Measurements from ENCODE around the gene POLD3.
"Not testable (repeated sequence)": the region's sequence is repeated elsewhere in the genome, so short reads cannot be mapped to it uniquely, and the experiment has no call there.

Gene POLD3

DNA sequence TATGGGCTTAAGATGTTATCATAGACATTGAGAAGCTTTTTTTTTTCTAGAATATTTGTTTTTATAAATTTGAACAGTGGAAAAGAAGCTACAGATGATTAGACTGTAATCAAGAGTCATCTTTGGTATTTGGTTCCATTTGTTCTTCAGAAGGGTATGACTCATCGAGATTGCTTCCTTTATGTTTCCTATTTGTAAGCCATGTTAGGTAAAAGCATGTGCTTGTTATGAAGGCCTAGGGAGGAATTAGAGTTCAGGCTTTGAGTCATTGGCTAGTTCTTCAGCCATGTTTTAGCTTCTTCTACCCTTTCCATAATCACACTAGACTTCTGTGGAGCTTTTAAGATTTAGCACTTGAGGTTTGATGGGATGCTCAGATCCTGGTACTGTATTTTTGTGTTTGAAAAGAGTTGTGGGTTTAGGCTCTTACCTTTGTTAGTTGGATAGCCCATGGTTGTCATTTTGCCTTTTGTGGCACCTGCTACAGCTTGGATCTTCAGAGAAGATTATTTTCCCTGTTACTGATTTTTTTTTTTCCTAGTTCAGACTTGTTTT, 44.3 kb downstream of the POLD3 start:
- DNase-seq (ENCODE audit: low read depth in 2 of 2): no peak

DNA sequence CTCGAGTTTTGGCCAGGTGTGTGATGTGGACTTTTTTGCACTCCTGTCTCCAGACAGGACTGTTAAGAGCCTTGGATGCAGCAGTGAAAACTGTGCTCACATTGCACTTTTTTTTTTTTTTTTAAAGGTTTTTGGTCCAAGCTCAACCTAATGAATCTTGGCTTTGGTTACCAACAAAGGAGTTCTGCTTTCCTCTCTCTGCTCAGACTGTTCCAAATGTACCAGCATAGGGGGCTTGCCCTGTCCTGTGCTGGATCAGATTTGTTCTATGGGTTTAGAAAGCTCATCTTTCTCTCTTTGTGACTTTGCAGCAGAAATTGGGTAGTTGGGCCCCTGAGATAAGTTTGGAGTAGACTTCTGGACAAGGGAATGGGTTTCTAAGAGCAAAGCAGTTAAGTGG, 45.3 kb downstream of the POLD3 start:
- no peak for DNase-seq (ENCODE audit: low read depth in 2 of 2)

DNA sequence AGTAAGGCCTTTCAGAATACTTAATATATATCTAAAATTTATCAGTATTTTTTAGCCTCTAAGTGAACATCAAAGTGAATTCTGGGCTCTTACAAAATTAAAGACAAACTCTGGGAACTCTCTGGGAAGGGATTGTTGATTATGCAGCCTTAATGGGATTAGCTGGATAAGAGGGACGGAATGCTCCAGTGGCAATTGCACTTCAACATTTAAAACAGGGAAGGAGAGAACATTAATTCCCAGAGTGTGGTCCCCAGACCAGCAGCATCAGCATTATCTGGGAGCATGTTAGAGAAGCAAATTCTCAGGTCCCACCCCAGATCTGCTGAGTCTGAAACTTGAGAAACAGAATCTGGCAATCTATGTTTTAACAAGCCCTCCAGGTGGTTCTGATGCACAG, 46.5 kb downstream of the POLD3 start:
- no peak for DNase-seq (ENCODE audit: low read depth in 2 of 2)

DNA sequence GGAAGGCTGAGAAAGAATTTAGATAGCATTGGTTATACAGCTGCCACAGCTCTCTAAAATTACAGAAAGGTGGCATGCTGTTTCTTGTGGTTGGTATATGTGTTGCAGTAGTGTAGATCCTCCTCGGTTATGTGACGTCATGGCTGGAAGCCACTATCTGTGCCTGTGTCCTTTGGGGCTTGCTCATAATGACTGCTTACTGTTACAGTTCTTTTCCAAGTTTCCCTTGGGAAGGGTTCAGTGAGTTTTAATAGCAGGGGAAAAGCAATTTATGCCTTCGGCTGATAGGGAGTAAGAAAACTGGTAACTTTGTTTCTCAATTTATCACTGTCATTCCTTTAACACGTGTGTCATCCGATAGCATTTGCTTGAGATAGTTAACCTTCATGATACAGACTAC, 47.2 kb downstream of the POLD3 start:
- no peak for DNase-seq (ENCODE audit: low read depth in 2 of 2)

DNA sequence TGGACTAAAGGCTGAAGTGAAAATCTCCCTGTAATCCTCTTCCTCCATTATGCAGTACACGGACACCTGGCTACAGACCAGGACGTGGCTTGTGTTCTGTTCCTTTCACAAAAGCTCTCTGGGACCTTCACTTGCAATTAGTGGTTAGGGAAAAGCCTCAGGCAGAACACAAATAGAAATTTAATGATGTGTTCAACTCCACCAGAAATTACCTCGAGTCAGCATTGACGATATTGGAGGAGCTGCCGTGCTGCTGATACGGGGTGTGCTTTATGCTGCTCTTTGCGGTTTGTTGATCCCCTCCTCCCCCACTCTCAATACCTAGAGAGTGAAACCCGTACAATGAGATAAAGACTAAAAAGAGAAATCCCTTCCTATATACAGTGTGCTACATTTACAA, 48.9 kb downstream of the POLD3 start:
- no peak for DNase-seq (ENCODE audit: low read depth in 2 of 2)

DNA sequence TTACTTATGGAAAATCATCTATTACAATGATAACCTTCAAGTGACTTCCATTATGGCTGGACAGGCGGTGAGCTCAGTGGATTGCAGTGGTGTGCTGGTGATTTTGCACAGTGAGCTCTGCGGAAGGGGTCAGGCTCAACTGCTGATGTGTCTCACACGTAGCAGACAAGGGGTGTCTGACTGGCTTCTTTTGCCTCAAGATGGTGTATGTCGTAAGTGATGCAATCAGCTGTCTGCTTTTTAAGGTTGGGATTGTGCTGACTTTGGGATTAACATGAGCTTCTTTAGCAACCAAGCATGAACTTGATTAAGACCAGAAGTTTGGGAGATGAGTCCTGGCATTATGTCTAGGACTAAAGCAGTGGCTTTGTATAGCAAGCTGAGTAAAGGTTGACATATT, 49.5 kb downstream of the POLD3 start:
- no peak for DNase-seq (ENCODE audit: low read depth in 2 of 2)

DNA sequence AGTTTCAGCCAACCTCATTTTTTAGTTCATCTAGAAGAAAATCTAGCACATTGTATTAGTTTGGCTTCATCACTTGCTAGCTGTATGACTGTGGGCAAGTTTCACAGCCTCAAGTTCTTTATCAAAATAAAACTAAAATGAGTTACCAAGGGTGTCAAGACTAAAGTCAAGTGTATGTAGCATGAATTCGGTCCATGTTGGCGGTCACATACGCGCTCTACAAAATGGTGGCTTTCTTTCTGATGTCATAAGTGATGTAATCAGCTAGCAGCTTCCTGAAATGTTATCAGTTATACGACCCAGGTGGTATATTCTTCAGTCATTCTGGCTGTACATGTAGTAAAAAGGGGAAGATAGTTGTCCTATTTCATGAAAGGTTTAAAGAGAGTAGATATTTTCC, 50.5 kb downstream of the POLD3 start:
- DNase-seq (ENCODE audit: low read depth in 2 of 2): no peak

DNA sequence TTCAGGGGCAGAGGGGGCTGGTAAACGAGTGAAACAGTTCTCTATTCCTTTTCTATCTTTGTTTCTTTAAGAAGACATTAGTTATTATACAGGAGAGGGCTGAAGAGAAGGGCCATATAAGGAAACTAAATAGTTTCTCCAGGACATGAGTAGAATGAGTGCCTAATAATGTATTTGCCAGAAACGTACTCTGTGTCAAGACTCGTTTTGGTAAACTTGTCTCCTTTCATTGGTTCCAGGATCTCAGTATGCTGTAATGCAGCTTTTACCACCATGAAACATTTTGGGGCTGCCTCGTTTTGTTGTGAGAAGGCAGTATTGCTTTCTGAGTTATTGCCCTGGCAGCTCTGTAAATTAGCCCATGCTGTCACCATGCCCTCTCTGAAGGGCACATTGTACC, 51.7 kb downstream of the POLD3 start:
- DNase-seq (ENCODE audit: low read depth in 2 of 2): no peak

DNA sequence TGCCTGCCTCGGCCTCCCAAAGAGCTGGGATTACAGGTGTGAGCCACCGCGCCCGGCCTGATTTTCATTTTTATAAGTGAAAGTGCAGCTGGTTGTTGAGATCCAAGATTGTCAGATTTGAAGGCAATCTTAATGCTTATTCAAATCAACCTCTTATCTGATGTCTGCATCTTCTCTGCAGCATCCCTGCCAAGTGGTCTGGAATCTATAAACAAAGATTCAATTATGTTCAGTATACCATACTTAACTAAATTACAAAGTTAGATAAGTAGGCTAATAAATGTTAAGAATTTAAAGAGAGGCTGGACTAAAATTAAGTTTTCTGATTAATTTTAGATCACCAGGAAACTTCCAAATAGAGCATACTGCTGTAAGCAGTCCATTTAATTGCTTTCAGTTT, 53.8 kb downstream of the POLD3 start:
- no peak for DNase-seq (ENCODE audit: low read depth in 2 of 2)

DNA sequence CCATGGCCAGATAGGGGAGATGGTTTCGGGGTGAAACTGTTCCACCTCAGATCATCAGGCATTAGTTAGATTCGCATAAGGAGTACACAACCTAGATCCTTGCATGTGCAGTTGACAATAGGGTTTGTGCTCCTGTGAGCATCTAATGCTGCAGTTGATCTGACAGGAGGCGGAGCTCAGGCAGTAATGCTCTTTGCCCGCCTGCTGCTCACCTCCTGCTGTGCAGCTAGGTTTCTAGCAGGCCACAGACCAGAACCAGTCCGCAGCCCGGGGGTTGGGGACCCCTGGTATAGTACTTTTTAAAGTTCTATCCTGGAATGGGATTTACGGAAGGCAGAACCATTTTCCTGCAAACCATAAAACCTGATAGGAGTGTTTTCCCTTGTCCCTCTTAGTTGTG, 54.6 kb downstream of the POLD3 start:
- no peak for DNase-seq (ENCODE audit: low read depth in 2 of 2)

DNA sequence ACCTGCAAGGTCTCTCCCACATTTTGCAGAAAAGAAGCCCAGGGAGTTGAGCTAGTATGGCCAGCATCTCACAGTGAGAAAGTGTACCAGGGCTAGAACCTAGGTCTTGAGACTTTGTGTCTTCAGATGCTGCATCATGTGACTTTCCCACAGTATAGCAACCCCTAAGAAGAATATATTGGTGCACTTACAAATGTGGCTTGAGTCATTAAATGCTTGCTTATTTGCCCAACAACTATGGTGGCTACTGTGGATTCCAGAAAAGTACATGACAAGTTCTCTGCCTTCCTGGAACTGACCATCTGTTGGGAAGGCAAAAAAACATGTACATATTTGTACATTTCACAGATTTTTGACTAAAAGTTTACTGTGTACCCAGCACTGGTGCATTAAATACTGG, 55.0 kb downstream of the POLD3 start:
- DNase-seq (ENCODE audit: low read depth in 2 of 2): no peak

DNA sequence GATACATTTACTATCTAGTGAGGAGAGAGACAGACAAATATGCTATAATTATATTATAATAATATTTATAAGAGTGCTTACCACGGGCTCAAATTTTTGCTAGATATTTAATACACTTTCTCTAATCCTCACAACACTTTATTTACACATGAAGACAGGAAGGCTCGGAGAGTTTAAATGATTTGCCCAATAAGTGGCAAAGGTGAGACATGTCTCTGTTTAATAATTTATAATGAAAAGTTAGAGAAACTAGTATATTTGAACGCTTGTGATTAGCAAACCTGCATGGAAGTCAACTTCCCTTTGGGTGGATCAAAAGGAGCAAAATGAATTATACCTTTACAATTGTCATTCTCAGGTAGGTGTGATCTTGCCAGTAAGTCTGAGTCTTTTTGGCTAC, 55.4 kb downstream of the POLD3 start:
- no peak for DNase-seq (ENCODE audit: low read depth in 2 of 2)

DNA sequence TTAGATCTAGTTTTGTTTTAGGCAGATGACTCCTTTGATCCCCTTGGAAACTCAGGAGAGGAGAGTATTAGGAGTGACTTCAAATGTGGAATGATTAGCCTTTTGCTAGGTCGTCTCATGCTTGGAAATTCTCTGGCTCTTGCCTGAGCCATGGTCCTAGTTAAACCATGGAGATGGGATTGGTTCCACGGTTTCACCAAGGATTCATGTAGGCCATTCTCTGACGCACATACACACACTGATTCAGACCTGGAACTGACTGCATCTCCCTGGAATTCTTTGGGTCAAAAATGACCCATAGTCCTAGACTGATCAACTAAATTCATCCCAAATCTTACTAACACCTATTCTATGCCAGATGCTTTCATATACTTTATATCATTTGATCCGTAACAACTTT, 56.5 kb downstream of the POLD3 start:
- no peak for DNase-seq (ENCODE audit: low read depth in 2 of 2)

DNA sequence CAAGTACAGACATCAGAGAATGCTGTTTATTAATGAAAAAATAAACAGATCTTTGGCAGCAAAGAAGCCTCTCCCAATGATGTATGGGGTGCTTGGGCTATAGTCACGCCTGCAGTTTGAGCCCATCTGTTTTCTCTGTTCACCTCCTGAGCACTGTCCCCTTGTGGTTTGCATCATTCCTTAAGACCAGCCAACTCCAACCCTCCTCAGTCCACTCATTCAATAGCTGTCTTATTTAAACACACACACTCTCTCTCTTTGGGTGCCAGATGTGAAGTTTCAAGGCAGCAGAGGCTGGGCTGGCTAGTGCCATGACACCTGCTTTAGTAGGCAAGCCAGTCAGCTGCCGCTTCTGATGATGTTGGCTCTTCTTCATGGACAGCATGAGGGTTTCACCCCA, 58.1 kb downstream of the POLD3 start:
- DNase-seq (ENCODE audit: low read depth in 2 of 2): no peak

DNA sequence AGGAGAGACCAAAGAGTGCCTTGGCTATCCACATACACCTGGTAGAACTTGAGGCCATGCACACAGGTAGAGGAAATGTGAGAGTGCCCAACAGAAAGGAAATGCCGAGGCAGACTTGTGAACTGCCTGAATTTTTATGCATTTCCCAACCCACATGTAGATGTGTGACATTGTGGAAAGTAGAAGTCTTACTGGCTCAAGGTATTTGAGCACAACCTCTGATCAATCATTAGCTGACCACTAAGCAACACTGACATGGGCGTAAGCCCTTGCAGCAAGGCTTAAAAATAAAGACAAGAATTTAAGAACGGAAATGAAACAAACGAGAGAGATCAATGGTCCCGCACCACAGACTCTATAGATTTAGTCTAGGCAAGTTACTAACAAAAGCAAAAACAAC, 62.6 kb downstream of the POLD3 start:
- DNase-seq (ENCODE audit: low read depth in 2 of 2): no peak

DNA sequence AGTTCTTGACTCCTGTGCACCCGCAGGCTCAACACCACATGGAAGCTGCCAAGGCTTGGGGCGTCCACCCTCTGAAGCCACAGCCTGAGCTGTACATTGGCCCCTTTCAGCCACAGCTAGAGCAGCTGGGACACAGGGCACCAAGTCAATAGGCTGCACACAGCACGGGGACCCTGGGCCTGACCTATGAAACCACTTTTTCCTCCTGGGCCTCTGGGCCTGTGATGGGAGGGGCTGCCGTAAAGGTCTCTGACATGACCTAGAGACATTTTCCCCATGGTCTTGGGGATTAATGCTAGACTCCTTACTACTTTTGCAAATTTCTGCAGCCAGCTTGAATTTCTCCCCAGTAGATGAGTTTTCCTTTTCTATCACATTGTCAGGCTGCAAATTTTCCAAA, 66.7 kb downstream of the POLD3 start:
- DNase-seq (ENCODE audit: low read depth in 2 of 2): not testable (repeated sequence)

DNA sequence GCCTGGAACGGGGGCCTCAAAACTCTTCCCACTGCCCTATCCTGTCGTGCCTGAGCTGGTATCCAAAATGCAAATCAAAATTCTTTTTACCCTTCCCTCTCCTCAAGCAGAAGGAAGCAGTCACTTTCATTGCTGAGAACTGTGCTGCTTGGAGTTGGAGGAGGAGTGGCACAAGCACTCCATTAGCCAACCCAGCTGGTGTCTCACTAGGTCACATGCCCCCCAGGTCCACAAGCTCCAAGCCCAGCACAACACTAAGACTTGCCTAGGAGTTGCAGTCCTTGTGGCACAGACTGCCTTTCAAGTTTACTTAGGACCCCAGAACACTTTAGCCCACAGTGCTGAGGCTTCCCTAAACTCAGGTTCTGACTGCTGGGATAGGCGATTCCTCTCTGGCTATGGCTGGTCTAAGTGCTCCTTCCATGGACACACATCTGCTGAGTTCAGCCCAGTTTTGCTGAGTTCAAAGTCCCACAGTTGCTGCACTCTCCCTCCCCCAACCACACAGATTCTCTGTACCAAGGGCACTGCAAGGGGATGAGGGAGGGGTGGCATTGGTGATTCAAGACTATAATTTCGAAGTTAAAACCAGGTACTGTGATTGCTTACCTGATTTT, 70.2 kb downstream of the POLD3 start:
- DNase-seq (ENCODE audit: low read depth in 2 of 2): no peak

DNA sequence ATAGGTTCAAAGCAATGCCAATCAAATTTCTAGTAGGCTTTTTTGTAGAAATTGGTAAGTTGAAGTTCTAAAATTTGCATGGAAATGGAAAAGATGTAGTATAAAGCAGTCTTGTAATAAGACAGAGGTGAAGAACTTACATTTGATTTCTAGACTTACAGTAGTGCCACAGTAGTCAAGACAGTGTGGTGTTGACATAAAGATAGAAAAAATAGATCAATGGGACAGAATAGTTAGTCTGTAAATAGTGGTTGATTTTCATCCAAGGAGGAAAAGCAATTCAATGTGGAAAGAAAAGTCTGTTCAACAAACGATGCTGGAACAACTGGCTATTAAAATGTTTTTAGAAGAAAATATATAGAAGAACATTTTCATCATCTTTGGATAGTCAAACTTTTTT, 70.9 kb downstream of the POLD3 start:
- no peak for DNase-seq (ENCODE audit: low read depth in 2 of 2)

DNA sequence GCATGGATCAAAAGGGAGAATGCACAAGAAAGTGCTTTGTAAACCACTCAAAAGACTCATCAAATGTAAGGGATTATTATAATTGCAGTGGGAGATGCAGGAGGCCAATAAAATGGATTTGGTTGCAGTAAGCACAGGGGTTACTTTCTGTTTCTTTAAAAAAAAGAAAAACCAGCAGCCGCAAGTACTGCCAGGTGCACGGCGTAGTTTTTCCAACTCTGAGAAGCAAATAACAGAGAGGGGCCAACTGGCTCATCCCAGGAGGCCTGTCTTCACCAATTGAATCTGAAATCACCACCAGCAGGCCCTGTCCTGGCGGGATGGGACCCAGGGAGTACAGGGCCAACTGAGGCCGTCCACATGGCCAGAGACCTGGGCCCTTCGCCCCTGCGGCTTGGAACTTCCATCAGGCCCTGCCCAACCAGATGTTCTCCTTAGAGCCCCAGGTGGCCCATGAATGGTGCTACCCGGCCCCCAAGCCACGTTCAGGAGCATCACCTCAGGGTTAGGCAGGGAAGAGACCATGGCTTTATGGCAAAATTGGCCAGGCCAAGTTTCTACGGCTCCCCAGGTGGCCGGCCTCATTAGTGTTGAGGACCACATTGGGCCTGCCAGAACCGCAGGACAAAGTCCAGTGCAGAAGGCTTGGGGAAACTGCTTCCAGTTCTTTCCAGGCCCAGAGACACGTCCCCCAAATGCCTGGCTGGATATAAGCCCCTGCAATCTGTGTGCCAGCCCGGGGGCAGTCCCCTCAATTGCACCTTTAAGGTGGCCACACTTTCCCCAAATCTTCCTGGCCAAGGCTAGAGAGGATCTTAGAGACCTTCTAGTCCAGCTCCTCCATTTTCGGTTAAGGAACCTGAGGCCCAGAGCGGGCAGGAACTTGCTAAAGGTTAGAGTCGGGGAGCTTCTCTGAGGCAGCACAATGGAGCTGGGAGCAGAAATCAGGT, 77.1 kb downstream of the POLD3 start:
- DNase-seq (ENCODE audit: low read depth in 2 of 2): no peak

DNA sequence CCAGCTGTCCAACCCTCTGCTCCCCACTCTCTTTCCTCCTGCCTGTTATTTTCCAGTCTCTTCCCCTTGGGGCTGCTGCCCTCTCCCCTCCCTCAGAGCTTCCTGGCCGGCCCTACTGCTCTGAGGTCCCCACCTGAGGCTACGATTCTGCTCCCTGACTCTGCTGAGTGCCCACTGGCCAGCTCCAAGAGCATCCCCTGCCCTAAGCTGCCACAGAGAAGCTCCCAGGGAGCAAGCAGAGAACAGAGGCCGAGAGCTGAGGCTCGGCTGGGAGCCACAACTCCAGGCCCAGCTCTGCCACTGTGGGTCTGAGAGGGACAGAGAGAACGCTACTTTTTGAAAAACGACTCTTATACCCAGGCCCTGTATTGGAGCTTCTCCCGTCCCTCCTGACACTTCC, 77.8 kb downstream of the POLD3 start:
- no peak for DNase-seq (ENCODE audit: low read depth in 2 of 2)

DNA sequence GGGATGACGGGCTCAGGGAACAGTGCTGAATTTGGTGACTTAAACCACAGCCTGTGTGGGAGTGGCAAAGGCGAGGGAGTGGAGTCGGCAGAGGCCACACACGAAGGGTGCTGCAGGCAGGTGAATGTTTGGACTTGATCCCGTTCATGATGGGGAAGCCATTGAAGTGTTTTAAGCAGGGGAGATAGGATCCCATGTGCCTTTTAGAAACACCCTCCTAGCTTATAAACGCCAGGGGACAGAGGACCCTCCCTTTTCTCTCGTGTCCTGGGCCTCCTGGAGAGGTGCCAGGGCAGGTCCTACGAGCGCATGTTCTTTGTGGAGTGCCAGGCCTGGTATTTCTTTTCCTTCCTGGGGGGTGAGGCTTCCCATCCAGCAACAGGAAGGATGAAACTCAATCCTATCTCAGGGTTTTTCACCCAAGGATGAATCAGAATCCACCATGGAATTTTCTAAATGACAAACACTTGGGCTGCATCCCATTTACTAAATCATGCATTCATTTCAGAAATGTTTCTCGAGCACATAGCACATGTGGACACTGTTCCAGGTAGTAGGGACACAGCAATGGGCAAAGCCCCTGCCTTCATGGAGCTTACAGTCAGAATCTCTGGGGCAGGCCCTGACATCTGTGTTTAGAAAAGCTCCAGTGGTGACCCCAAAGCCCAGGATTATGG, 79.3 kb downstream of the POLD3 start:
- DNase-seq (ENCODE audit: low read depth in 2 of 2): no peak

DNA sequence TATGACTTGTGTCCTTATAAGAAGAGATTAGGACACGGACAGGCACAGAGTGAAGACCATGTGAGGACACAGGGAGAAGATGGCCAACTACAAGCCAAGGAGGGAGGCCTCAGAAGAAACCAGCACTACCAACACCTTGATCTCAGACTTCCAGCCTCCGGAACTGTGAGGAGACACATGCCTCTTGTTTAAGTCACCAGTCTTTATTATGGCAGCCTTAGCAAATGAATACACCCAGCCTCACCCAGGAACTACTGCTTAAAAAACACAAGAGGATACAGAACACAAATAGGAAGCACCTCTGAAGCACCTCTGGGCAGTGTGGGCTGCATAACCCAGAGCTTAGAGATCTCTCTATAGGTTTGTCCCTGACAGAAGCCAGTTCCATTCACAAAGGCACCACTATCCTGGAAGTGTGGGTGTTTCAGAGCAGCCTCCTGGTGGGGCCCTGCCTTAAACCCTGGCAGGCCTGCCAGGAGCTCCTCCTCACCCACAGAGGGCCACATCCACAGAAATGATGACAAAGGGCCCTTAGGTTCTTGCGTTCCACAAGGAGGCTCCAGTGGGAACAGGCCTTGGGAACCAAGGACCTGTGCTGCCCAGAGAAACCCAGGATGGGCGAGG, 80.1 kb downstream of the POLD3 start:
- no peak for DNase-seq (ENCODE audit: low read depth in 2 of 2)

Measured in activated CD4-positive, alpha-beta T cell treated with anti-CD3 and anti-CD28 coated beads for 24 hours (primary cell).